ENCODE results near the gene SFMBT2. TPM values are rescaled to one million over a fixed set of nuclear protein-coding genes. Genes with fewer than 3 reads are reported as not detected.

The SFMBT2 gene
- total RNA-seq, 2 donors from 2014 or later: 25.6 to 32.1 TPM

DNA sequence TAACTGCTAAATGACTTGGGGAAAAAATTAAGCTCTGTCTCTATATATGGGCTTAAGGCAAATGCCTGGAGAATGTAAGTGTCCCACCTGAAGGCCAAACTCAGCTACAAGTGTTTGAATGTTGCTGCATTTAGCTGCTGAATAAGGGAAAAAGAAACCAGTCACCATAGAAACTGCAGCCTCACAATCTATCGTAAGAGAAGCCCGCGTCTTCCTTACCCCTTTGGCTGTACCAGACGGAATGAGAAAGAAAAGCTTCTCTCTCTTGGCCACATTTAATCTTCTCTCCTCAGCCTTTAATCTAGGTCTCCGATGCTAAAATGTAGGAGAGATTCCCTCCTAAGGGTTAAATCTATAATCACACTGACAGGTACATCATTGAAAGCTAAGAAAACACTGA is 147.2 kb downstream of the SFMBT2 start:
- Mint-ChIP-seq H3K27ac (no peak overlapping the region), H3K36me3 (peaks cover 0 to 13% of the 10 kb centered on the region in 2 donors), H3K9me3 (no peaks in the 10 kb centered on the region)
- DNase-seq (ENCODE audit: low spot score in 2 of 2): no peak
- no peak for ATAC-seq

DNA sequence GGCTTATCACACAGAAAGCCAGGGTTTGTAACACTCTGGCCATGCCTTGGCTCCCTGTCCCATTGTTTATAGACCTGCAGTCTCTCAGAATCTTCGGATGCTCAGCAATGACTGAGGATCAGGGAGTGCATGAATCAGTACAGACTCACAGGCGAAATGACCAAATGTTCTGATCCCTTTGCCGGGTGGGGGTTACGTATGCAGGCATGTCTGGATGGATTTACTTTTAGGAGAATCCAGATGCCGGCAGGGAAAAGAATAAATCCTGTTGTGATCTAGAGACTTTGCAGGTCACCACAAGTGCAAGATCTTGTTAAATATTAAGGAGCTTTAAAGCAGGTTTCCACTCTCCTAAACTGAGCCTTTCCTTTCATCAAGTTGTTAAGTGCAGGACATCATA is 149.5 kb downstream of the SFMBT2 start:
- Mint-ChIP-seq H3K9me3 (no peaks in the 10 kb centered on the region), H3K36me3 (peaks cover 0 to under 1% of the 10 kb centered on the region in 2 donors), H3K27ac (peak overlapping the region in 1 of 2 donors; percentile 42)
- ATAC-seq (no peak), DNase-seq (ENCODE audit: low spot score in 2 of 2) (no peak)

DNA sequence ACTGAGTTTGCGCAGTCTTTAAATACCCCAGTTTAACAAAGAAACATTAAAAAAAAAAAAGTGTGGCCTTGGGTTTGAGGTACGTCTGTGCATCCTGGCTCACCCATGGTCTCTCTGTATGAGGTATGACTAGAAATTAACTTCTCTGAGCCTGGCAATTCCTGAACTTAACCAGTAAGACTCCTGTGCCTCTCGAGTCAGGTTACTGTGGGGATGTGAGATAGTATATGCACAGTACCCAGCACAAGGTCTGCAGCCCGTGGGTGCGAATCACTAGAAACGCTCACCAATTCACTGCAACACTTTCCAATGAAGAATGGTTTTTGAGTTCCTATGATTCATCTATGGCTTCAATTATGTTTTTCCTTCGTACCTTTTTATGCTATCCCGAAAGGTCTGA is 149.9 kb downstream of the SFMBT2 start:
- DNase-seq (ENCODE audit: low spot score in 2 of 2): no peak
- no peak for ATAC-seq
- H3K36me3 Mint-ChIP-seq: peaks cover 0 to 2% of the 10 kb centered on the region in 2 donors
- H3K27ac Mint-ChIP-seq: peak overlapping the region in 1 of 2 donors; percentile 53
- H3K9me3 Mint-ChIP-seq: no peaks in the 10 kb centered on the region

DNA sequence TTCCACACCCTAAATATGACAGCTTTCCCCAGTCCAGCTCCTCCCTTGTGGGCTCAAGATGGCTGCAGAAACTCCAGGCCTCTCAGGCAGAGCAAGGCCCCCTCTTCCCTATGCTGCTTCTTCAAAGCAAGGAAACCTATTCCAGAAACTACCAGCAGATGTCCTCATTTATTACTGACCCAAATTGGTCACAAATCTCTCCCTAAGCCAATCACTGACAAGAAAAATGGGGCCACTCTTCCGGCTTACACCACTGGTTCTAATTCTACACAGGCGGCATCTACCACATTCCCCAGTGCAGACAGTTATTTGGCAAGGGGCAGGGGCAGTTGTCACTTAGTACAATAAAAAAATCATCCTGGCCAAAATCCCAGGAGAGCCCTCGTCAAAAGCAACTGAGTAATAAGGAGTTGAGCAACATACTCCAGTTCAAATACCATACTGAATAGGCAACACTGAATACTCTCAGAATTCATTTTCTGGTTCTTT is 150.4 kb downstream of the SFMBT2 start:
- H3K36me3 Mint-ChIP-seq: peaks cover 0 to 7% of the 10 kb centered on the region in 2 donors
- no peak for DNase-seq (ENCODE audit: low spot score in 2 of 2)
- H3K27ac Mint-ChIP-seq: peak overlapping the region; percentile 53 to 78
- H3K9me3 Mint-ChIP-seq: no peaks in the 10 kb centered on the region
- no peak for ATAC-seq

DNA sequence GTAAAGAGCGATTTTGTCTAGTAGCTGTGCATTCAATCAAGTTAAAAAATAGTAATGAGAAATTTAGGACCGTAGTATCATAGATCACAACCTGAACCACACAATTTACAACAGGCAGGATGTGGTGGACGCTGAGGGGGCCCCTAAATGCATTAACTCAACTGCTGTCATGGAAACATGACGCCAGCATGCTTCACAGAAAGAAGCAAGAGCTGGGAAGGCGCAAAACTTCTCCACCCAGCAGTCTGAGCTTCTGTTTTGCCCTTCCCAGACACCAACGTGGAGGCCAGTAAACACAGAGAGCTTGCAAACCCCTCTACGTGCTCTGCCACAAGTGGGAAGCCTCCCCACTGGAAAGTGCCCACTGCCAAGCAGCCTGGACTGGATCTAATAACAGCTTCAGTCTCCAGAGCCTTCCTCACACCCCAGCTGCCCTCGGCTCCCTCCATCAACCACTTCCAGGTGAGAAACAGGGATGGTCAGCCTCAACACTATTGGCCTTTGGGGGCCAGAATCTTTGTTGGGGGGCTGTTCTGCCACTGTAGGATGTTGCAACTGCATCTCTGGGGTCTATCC is 151.8 kb downstream of the SFMBT2 start:
- H3K27ac Mint-ChIP-seq: peak overlapping the region; percentile 53 to 88
- peaks cover 4 to 21% of the 10 kb centered on the region in 2 donors for H3K36me3 Mint-ChIP-seq
- H3K9me3 Mint-ChIP-seq: no peaks in the 10 kb centered on the region
- ATAC-seq (peak; percentile 11 to 37), DNase-seq (ENCODE audit: low spot score in 2 of 2) (peak; percentile 49 to 64)

DNA sequence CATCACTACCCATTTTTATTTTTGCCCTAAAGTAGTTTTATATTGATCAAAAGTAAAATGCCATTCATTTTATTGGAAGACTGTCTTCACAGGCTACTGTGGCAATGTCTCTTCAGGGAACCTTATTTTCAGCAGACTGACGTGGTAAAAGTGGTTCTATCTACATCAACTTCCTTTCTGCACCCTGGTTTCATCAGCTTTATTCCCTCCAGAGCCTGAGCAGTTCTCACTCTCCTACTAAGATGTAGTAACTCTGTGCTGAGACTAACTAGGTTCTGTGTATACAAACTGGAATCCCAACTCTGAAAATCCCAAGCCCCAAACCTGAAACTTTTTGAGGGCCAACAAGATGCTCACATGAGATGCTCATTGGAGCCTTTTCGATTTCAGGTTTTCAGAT is 155.3 kb downstream of the SFMBT2 start:
- Mint-ChIP-seq H3K36me3 (peaks cover 28 to 41% of the 10 kb centered on the region in 2 donors), H3K9me3 (no peaks in the 10 kb centered on the region), H3K27ac (peak overlapping the region in 1 of 2 donors; percentile 17)
- ATAC-seq: no peak
- DNase-seq (ENCODE audit: low spot score in 2 of 2): no peak

GRCh38 chr10:7251696-7252465 is 159.0 kb downstream of the SFMBT2 start:
- DNase-seq (ENCODE audit: low spot score in 2 of 2) (no peak), ATAC-seq (peak in 1 of 2 donors; percentile 41)
- peak overlapping the region in 1 of 2 donors; percentile 17 for H3K27ac Mint-ChIP-seq
- H3K36me3 Mint-ChIP-seq: peaks cover 34 to 41% of the 10 kb centered on the region in 2 donors
- H3K9me3 Mint-ChIP-seq: no peaks in the 10 kb centered on the region

- Mint-ChIP-seq H3K9me3 (no peaks in the 10 kb centered on the region), H3K36me3 (peaks cover 38 to 40% of the 10 kb centered on the region in 2 donors), H3K27ac (no peak overlapping the region)
- DNase-seq (ENCODE audit: low spot score in 2 of 2) (no peak), ATAC-seq (no peak)
These were observed 160.6 kb downstream of the SFMBT2 start for GRCh38 chr10:7250236-7250635.

GRCh38 chr10:7248585-7249164 is 162.2 kb downstream of the SFMBT2 start:
- H3K9me3 Mint-ChIP-seq: no peaks in the 10 kb centered on the region
- no peak overlapping the region for H3K27ac Mint-ChIP-seq
- no peak for DNase-seq (ENCODE audit: low spot score in 2 of 2)
- no peak for ATAC-seq
- peaks cover 32 to 35% of the 10 kb centered on the region in 2 donors for H3K36me3 Mint-ChIP-seq

DNA sequence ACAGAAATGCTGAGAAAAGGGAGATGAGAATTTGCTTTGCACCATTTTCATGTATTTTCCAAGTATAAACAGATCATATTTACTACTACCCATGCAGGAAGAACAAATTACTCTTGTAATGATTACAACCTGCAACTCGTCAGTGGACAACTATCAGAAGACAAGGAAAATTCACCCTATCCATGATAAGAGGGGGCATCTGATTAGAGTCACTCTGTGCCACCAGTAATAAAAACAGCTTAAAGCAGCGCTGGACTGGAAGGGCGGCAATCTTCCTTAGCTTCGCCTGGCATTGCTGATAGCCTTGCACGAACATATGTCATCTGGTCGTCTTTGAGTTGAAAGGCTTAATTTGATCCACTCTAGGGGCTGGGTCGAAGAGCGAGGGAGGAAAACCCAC is 162.7 kb downstream of the SFMBT2 start:
- DNase-seq (ENCODE audit: low spot score in 2 of 2) (no peak), ATAC-seq (no peak)
- H3K27ac Mint-ChIP-seq: no peak overlapping the region
- H3K36me3 Mint-ChIP-seq: peaks cover 32 to 37% of the 10 kb centered on the region in 2 donors
- no peaks in the 10 kb centered on the region for H3K9me3 Mint-ChIP-seq

DNA sequence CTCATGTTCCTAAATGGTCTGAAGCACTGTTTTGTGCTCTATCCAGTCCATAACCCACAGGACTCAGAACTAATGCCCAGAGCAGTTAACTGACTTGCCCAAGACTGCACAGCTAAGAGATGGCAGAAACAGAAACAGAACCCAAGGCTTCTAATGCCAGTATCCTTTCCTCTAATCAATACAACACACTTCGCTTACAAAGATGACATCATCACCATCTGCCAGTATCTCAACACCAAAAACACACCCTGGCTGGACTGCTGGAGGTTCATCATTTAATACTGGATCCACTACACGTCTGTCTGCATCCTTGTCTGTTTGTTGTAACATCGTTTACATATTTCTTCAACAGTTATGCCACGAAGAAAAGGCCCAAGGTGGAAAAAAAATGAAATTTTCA is 165.3 kb downstream of the SFMBT2 start:
- Mint-ChIP-seq H3K9me3 (peaks cover 0 to 6% of the 10 kb centered on the region in 2 donors), H3K36me3 (peaks cover 34 to 47% of the 10 kb centered on the region in 2 donors)
- DNase-seq (ENCODE audit: low spot score in 2 of 2): no peak

DNA sequence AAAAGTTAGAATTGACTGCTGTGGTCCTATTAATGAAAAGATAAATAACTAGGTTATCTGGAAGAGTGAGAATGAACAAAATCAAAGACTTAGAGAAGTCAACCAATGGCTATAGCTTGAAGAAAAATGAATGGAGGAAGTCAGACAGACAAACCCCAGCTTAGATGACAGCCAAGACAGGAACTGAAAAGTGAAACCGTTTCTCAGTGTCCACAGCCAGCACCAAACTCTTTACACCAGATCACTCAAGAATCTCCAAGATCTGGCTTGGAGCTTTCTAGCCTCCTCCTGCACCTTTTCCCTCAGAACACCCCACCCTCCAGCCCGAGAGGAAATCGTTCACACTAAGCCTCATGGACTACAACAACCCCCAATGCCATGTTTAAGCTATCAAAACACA is 167.0 kb downstream of the SFMBT2 start:
- ATAC-seq (no peak), DNase-seq (ENCODE audit: low spot score in 2 of 2) (no peak)
- Mint-ChIP-seq H3K9me3 (peaks cover 0 to 6% of the 10 kb centered on the region in 2 donors), H3K27ac (peak overlapping the region; percentile 14 to 81), H3K36me3 (peaks cover 38 to 54% of the 10 kb centered on the region in 2 donors)

More for the DNA sequence above, 165.3 kb downstream of the SFMBT2 start:
- no peak for ATAC-seq
- no peak overlapping the region for H3K27ac Mint-ChIP-seq

GRCh38 chr10:7243139-7243538 is 167.7 kb downstream of the SFMBT2 start:
- Mint-ChIP-seq H3K27ac (no peak overlapping the region), H3K36me3 (peaks cover 38 to 57% of the 10 kb centered on the region in 2 donors), H3K9me3 (peaks cover 0 to 7% of the 10 kb centered on the region in 2 donors)
- ATAC-seq (no peak), DNase-seq (ENCODE audit: low spot score in 2 of 2) (no peak)

- Mint-ChIP-seq H3K27ac (peak overlapping the region in 1 of 2 donors; percentile 26), H3K9me3 (peaks cover 3 to 21% of the 10 kb centered on the region in 2 donors), H3K36me3 (peaks cover 45 to 74% of the 10 kb centered on the region in 2 donors)
- no peak for DNase-seq (ENCODE audit: low spot score in 2 of 2)
- ATAC-seq: peak; percentile 95 to 97
These were observed 171.4 kb downstream of the SFMBT2 start for GRCh38 chr10:7239312-7239985.

- peak overlapping the region in 1 of 2 donors; percentile 1 for H3K27ac Mint-ChIP-seq
- ATAC-seq (no peak), DNase-seq (ENCODE audit: low spot score in 2 of 2) (no peak)
- H3K9me3 Mint-ChIP-seq: peaks cover 3 to 15% of the 10 kb centered on the region in 2 donors
- peaks cover 23 to 61% of the 10 kb centered on the region in 2 donors for H3K36me3 Mint-ChIP-seq
These were observed 175.5 kb downstream of the SFMBT2 start for GRCh38 chr10:7235376-7235775.

DNA sequence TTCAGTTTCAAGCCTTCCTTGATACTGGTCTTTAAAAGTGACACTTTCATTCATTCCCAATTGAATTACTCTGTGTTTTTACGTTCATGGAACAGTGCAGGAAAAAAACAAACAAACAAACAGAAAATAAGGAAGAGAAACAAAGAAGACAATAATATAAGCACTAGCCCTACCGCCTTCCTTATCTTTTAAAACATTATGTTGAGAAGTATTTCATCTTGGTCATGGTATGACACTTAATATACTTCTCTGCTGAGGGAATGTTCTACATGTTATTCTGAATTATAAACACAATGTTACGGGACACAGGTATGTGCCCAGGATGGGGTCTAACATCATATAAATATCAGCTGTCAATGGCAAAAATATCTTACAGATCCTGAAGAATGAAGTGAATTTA is 176.7 kb downstream of the SFMBT2 start:
- ATAC-seq (no peak), DNase-seq (ENCODE audit: low spot score in 2 of 2) (no peak)
- H3K9me3 Mint-ChIP-seq: peaks cover 3 to 15% of the 10 kb centered on the region in 2 donors
- H3K27ac Mint-ChIP-seq: no peak overlapping the region
- peaks cover 19 to 56% of the 10 kb centered on the region in 2 donors for H3K36me3 Mint-ChIP-seq

Data from activated naive CD4-positive, alpha-beta T cell treated with anti-CD3 and anti-CD28 coated beads, Interleukin-2, amount 50 U/mL, for 72 hours (primary cell).